Right atrium auricular region (tissue), 2 donors: Measurements from ENCODE around the gene TMEM260. TPM values are rescaled to one million over a fixed set of nuclear protein-coding genes. Genes with fewer than 3 reads are reported as not detected.
"Not testable (repeated sequence)": the region's sequence is repeated elsewhere in the genome, so short reads cannot be mapped to it uniquely, and the experiment has no call there.

Experiments
- DNase-seq: peaks from one replicate; pipeline ENCODE4 v3.0.0-alpha.2; 2019; ENCODE audit warnings: low spot score
- H3K27ac ChIP-seq, 2 donors: fragments of 200-600 bp; sonication (generic); 1 replicate in 1 of 2; 2 replicates in 1 of 2; pipeline ENCODE4 v1.5.1; 2016 to 2019
- H3K27me3 ChIP-seq, 2 donors: fragments of 200-600 bp; sonication (generic); one replicate each; pipeline versions ENCODE4 v1.5.1 to v1.6.0; 2017 to 2019
- H3K36me3 ChIP-seq: fragments of 200-600 bp; sonication (generic); one replicate; pipeline ENCODE4 v1.5.1; 2016
- H3K4me1 ChIP-seq, 2 donors: fragments of 200-600 bp; sonication (generic); one replicate each; pipeline versions ENCODE4 v1.5.1 to v1.6.0; 2017 to 2019
- H3K4me3 ChIP-seq, 2 donors: fragments of 200-600 bp; sonication (generic); 1 replicate in 1 of 2; 2 replicates in 1 of 2; pipeline ENCODE4 v1.5.1; 2017 to 2019; ENCODE audit warnings: mild to moderate bottlenecking in 1 of 2, moderate library complexity in 1 of 2
- H3K9me3 ChIP-seq, 2 donors: fragments of 200-600 bp; sonication (generic); one replicate each; pipeline ENCODE4 v1.5.1; 2019
- total RNA-seq, 2 donors: library from RNA; depleted of rRNA; stranded (reverse); fragments of >200 nt; gene quantifications; one replicate each; pipeline ENCODE4 v1.1.0, GENCODE V29; 2016
- TF ChIP-seq, protein P1 (sequence below), 2 donors: fragments of 200-600 bp; sonication (generic); IDR thresholded peaks; one replicate each; pipeline ENCODE4 v1.5.1; 2019; ENCODE audit warnings: antibody characterized with exemption in 2 of 2

Gene TMEM260
- total RNA-seq, 2 donors from 2014 or later: 5.5 to 7.0 TPM

DNA sequence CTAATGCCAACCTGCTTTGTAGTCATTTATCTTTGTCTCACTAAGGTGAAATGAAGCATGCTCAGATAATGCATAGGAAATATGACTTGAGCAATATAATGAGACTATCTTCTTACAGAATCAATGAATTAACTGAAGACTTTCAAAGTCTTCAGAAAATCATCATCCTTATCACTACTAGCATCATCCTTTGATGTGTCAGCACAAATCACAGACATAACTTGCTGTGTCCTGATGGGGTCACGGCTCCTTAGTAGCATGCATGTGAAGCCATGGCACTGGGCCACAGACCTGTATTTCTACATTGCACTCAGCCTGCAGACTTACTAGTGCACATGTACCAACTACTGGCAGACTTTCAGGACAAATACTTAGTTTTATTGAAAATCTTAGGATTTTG lies 18.9 kb downstream of the TMEM260 start:
- DNase-seq: no peak
- Histone ChIP-seq H3K4me1 (no peaks in the 10 kb centered on the region), H3K4me3 (no peak overlapping the region), H3K27ac (no peak overlapping the region), H3K9me3 (no peaks in the 10 kb centered on the region), H3K36me3 (no peaks in the 10 kb centered on the region), H3K27me3 (no peaks in the 10 kb centered on the region)
- TF ChIP-seq, protein P1, sequence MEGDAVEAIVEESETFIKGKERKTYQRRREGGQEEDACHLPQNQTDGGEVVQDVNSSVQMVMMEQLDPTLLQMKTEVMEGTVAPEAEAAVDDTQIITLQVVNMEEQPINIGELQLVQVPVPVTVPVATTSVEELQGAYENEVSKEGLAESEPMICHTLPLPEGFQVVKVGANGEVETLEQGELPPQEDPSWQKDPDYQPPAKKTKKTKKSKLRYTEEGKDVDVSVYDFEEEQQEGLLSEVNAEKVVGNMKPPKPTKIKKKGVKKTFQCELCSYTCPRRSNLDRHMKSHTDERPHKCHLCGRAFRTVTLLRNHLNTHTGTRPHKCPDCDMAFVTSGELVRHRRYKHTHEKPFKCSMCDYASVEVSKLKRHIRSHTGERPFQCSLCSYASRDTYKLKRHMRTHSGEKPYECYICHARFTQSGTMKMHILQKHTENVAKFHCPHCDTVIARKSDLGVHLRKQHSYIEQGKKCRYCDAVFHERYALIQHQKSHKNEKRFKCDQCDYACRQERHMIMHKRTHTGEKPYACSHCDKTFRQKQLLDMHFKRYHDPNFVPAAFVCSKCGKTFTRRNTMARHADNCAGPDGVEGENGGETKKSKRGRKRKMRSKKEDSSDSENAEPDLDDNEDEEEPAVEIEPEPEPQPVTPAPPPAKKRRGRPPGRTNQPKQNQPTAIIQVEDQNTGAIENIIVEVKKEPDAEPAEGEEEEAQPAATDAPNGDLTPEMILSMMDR (IDR thresholded peaks at IDR 0.05): no peak

DNA sequence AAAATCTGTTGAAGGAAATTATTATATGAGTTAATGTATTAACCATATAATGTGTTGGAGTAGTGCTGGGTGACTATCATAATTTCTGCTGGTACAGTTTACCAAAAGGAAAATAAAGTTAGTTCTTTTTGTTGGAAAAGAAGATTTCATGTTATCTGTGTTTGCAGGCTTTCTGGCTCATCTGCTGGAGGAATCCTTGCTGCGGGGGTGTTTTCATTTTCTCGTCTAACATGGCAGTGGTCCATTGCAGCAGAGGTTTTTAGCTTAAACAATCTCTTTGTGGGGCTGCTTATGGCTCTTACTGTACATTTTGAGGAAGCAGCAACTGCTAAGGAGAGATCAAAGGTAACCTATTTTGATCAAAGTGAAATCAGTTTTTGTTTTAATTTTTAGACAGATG lies 24.1 kb downstream of the TMEM260 start:
- Histone ChIP-seq H3K4me1 (no peaks in the 10 kb centered on the region), H3K4me3 (no peak overlapping the region), H3K27me3 (no peaks in the 10 kb centered on the region), H3K36me3 (peaks cover 3% of the 10 kb centered on the region), H3K27ac (no peak overlapping the region), H3K9me3 (no peaks in the 10 kb centered on the region)
- TF ChIP-seq, protein P1 (IDR thresholded peaks at IDR 0.05): no peak
- no peak for DNase-seq

DNA sequence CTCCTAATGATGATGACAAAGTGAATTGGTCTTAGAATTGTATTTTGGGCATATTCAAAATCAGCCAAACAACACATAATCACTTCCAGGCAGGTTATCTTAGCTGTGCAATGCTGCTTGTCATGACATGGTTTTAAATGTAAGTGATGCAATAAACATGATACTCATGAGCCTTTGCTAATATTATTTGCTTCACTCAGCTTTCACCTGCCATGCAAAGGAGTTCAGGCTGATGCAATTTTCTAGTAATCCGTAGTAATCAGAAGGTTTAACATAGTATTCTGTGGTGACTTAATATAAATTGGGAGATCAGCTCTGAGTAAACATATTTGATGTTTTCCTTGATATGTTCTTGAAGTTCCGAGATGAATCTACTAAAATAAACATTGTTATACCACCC lies 29.1 kb downstream of the TMEM260 start:
- DNase-seq: no peak
- Histone ChIP-seq H3K27me3 (no peaks in the 10 kb centered on the region), H3K4me3 (no peak overlapping the region), H3K9me3 (no peaks in the 10 kb centered on the region), H3K4me1 (no peaks in the 10 kb centered on the region), H3K27ac (no peak overlapping the region), H3K36me3 (peaks cover 7% of the 10 kb centered on the region)
- TF ChIP-seq, protein P1 (IDR thresholded peaks at IDR 0.05): no peak

DNA sequence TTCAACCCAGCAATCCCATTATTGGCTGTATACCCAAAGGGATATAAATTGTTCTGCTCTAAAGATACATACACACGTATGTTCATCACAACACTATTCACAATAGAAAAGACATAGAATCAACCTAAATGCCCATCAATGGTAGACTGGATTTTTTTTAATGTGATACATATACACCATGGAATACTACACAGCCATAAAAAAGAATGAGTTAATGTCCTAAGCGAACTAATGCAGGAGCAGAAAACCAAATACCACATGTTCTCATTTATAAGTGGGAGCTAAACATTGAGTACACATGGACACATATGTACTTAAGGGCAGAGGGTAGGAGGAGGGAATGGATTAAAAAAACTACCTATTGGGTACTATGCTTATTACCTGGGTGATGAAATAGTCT lies 32.1 kb downstream of the TMEM260 start:
- not testable (repeated sequence) for DNase-seq, H3K4me1 ChIP-seq, H3K27ac ChIP-seq, H3K36me3 ChIP-seq, H3K9me3 ChIP-seq, H3K4me3 ChIP-seq, H3K27me3 ChIP-seq

DNA sequence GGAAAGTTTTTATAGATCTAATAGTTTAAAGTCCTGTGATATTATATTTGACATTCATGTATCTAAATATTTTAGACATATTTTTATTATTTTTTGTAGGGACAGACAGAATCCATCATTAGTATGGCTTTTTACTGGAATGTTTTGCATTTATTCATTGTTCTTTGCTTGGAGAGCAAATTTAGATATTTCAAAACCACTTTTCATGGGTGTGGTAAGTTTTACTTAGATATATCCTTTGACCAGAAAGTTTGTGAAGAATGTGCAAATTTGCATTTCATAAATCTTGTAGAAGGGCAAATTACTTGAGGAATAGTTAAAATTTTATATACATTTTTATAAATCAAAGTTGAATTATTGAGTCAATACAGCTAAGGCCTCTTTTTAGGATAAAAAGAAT lies 37.5 kb downstream of the TMEM260 start:
- Histone ChIP-seq H3K36me3 (peaks cover 32% of the 10 kb centered on the region), H3K4me3 (no peak overlapping the region), H3K27ac (no peak overlapping the region), H3K27me3 (no peaks in the 10 kb centered on the region), H3K9me3 (no peaks in the 10 kb centered on the region), H3K4me1 (no peaks in the 10 kb centered on the region)
- TF ChIP-seq, protein P1 (IDR thresholded peaks at IDR 0.05): no peak
- DNase-seq: no peak

DNA sequence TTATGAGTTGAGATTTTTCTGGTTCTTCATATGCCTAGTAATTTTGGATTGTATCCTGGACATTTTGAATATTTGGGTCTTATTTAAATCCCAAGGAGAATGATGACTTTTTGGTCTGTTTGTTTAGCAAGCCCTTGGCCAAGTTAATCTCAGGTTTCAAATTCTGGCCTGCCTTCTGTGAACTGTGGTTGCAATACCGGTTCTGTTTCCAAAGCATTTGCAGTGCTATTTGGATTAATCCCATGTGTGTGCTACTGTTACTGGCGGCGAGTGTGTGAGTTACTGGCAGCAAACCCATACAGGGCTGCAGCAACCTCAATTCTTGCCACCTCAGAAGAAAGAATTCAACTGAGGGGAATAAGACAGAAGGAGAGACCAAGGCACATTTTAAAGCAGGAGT lies 51.1 kb downstream of the TMEM260 start:
- H3K9me3 ChIP-seq: peaks cover 0 to 16% of the 10 kb centered on the region in 2 donors
- peaks cover 34% of the 10 kb centered on the region for H3K36me3 ChIP-seq
- DNase-seq: no peak
- TF ChIP-seq, protein P1 (IDR thresholded peaks at IDR 0.05): no peak
- H3K27me3 ChIP-seq: no peaks in the 10 kb centered on the region
- no peaks in the 10 kb centered on the region for H3K4me1 ChIP-seq
- no peak overlapping the region for H3K27ac ChIP-seq
- H3K4me3 ChIP-seq: no peak overlapping the region
